Testis (tissue), 3 donors: ENCODE measurements around the gene LMAN2L. TPM values are rescaled to one million over a fixed set of nuclear protein-coding genes. Genes with fewer than 3 reads are reported as not detected.

Experiments used
- DNase-seq: peaks from one replicate; pipeline ENCODE4 v3.0.0-alpha.2; 2019
- H3K27ac ChIP-seq, 2 donors: fragments of 200-600 bp; sonication (generic); one replicate each; pipeline ENCODE4 v1.5.1; 2019
- H3K27me3 ChIP-seq: fragments of 200-600 bp; sonication (generic); one replicate; pipeline ENCODE4 v1.5.1; 2019
- H3K36me3 ChIP-seq: fragments of 200-600 bp; sonication (generic); one replicate; pipeline ENCODE4 v1.5.1; 2017; ENCODE audit warnings: low read depth; ENCODE audit errors: missing control alignments
- H3K4me1 ChIP-seq: fragments of 200-600 bp; sonication (generic); one replicate; pipeline ENCODE4 v1.5.1; 2019
- H3K4me3 ChIP-seq, 2 donors: fragments of 200-600 bp; sonication (generic); one replicate each; pipeline ENCODE4 v1.5.1; 2017 to 2019
- H3K9me3 ChIP-seq: fragments of 200-600 bp; sonication (generic); one replicate; pipeline ENCODE4 v1.5.1; 2017
- CTCF ChIP-seq, 3 experiments: fragments of 450-650 bp in 2 of 3; fragments of 200-600 bp in 1 of 3; sonication (generic) in 1 of 3; IDR thresholded peaks; one replicate each; pipeline ENCODE4 v1.5.1; 2016 to 2019; ENCODE audit warnings: antibody characterized with exemption in 3 of 3, mild to moderate bottlenecking in 2 of 3, moderate library complexity in 1 of 3
- POLR2A ChIP-seq: fragments of 450-650 bp; IDR thresholded peaks from one replicate; pipeline ENCODE4 v1.6.1; 2017; ENCODE audit warnings: antibody characterized with exemption, mild to moderate bottlenecking, moderate library complexity
- WGBS, 2 donors: methylation state at CpG; one replicate each; pipeline ENCODE4 v1.1.5; 2018; 5-methylcytosine and 5-hydroxymethylcytosine counted together
- intact Hi-C: fragments of 100-400 bp; cut with DNase I; formaldehyde crosslinking; loops from one replicate; pipeline ENCODE4 v1.15.1; 2023; ENCODE audit warnings: low total_unique reads
- polyA plus RNA-seq: library from polyadenylated mRNA; stranded (reverse); fragments of 350-450 nt; fragmentation: Illumina TruSeq; extraction: RNeasy Lipid Tissue Mini Kit (QIAGEN cat#74804); gene quantifications from one replicate; pipeline ENCODE4 v1.2.3, GENCODE V29; 2014; ENCODE audit warnings: low read depth, low replicate concordance; ENCODE audit not compliant: insufficient read depth
- total RNA-seq, 2 donors: library from RNA; depleted of rRNA; stranded (reverse); fragments of >200 nt; gene quantifications; one replicate each; pipeline ENCODE4 v1.2.3, GENCODE V29; 2016

Gene LMAN2L
- total and polyA plus RNA-seq, 3 donors from 2014 or later, result 24.2 to 25.2 (median 24.5) TPM

- intact Hi-C loops, result no loop called here
- no peak overlapping the region for H3K4me3 ChIP-seq
- H3K27ac ChIP-seq, result no peak overlapping the region
- DNase-seq, result no peak
- no peaks in the 10 kb centered on the region for H3K36me3 ChIP-seq
- H3K27me3 ChIP-seq, result no peaks in the 10 kb centered on the region
- no peak for TF ChIP-seq CTCF (IDR thresholded peaks at IDR 0.05)
- no peak for TF ChIP-seq POLR2A
- no peaks in the 10 kb centered on the region for H3K9me3 ChIP-seq
- 93 to 100% methylated on average over 4 to 23 of the region's 30 CpGs for WGBS, 2 donors
- peaks cover 3% of the 10 kb centered on the region for H3K4me1 ChIP-seq
Measured at GRCh38 chr2:96691022-96691612, 48.7 kb downstream of the LMAN2L start.

- Histone ChIP-seq H3K27ac (no peak overlapping the region), H3K4me1 (peaks cover 9% of the 10 kb centered on the region), H3K9me3 (no peaks in the 10 kb centered on the region), H3K4me3 (no peak overlapping the region), H3K27me3 (no peaks in the 10 kb centered on the region), H3K36me3 (no peaks in the 10 kb centered on the region)
- no peak for DNase-seq
- TF ChIP-seq CTCF (IDR thresholded peaks at IDR 0.05) (no peak), POLR2A (no peak)
- WGBS, 2 donors, result 93% methylated on average over 13 to 16 of the region's 16 CpGs
- intact Hi-C loops, result no loop called here
Measured at GRCh38 chr2:96690306-96691021, 49.4 kb downstream of the LMAN2L start.

GRCh38 chr2:96689431-96689991 lies 50.4 kb downstream of the LMAN2L start:
- H3K4me3 ChIP-seq, result no peak overlapping the region
- WGBS, 2 donors, result 93 to 98% methylated on average over 14 of the region's 14 CpGs
- H3K27me3 ChIP-seq, result no peaks in the 10 kb centered on the region
- DNase-seq, result no peak
- H3K4me1 ChIP-seq, result peaks cover 15% of the 10 kb centered on the region
- H3K36me3 ChIP-seq, result no peaks in the 10 kb centered on the region
- no peak for TF ChIP-seq CTCF (IDR thresholded peaks at IDR 0.05)
- no peak for TF ChIP-seq POLR2A
- H3K27ac ChIP-seq, result no peak overlapping the region
- no peaks in the 10 kb centered on the region for H3K9me3 ChIP-seq
- intact Hi-C loops, result no loop called here

GRCh38 chr2:96688649-96689430 lies 51.0 kb downstream of the LMAN2L start:
- Histone ChIP-seq H3K27ac (no peak overlapping the region), H3K9me3 (no peaks in the 10 kb centered on the region), H3K27me3 (no peaks in the 10 kb centered on the region), H3K36me3 (no peaks in the 10 kb centered on the region), H3K4me3 (no peak overlapping the region), H3K4me1 (peaks cover 15% of the 10 kb centered on the region)
- WGBS, 2 donors, result 92 to 96% methylated on average over 7 to 11 of the region's 11 CpGs
- no peak for DNase-seq
- no peak for TF ChIP-seq POLR2A
- no peak for TF ChIP-seq CTCF (IDR thresholded peaks at IDR 0.05)
- intact Hi-C loops, result no loop called here
